H1 (cell line): ENCODE results near the gene PPP1R1A. TPM values are rescaled to one million over a fixed set of nuclear protein-coding genes. Genes with fewer than 3 reads are reported as not detected.

Experiments used
- CTCF ChIA-PET: fragments of 300-600 bp; sonication (Branson Sonifier 250); formaldehyde crosslinking; loops from one replicate; lab custom pipeline; 2021; ENCODE audit not compliant: partially characterized antibody; lab: Charles Lee
- POLR2A ChIA-PET: fragments of 300-600 bp; sonication (Branson Sonifier 250); formaldehyde crosslinking; loops from one replicate; lab custom pipeline; 2021; ENCODE audit warnings: inconsistent platforms; ENCODE audit not compliant: partially characterized antibody; lab: Charles Lee
- DNase-seq, 2 experiments: peaks; one replicate each; pipeline versions ENCODE4 v3.0.0 to v3.0.0-alpha.2; 2010 to 2022; ENCODE audit warnings: low spot score in 2 of 2, low read depth in 1 of 2, mixed read lengths in 1 of 2
- FAIRE-seq: peaks from 2 replicates; lab custom pipeline; 2011; peaks lifted over from hg19 to GRCh38; lab: Jason Lieb, UNC
- H2AFZ ChIP-seq: 2 replicates; pipeline ENCODE4 v1.8.1; 2012; ENCODE audit warnings: low read length, inconsistent platforms
- H2AK5ac ChIP-seq: 2 replicates; pipeline ENCODE4 v1.6.1; 2013; ENCODE audit warnings: low read depth, low read length
- H2BK120ac ChIP-seq: replicated peaks from 2 replicates; pipeline ENCODE3; 2013; ENCODE audit warnings: low read depth, low read length, inconsistent platforms
- H2BK12ac ChIP-seq: 2 replicates; pipeline ENCODE4 v1.6.1; 2013; ENCODE audit warnings: low read depth, low read length
- H2BK15ac ChIP-seq: 2 replicates; pipeline ENCODE4 v1.6.1; 2013; ENCODE audit warnings: low read length
- H2BK20ac ChIP-seq: 2 replicates; pipeline ENCODE4 v1.6.1; 2013; ENCODE audit warnings: low read length
- H2BK5ac ChIP-seq: 2 replicates; pipeline ENCODE4 v1.6.1; 2013; ENCODE audit warnings: low read depth, low read length
- H3K14ac ChIP-seq: 2 replicates; pipeline ENCODE4 v1.6.1; 2013; ENCODE audit warnings: inconsistent platforms; ENCODE audit not compliant: insufficient read length
- H3K18ac ChIP-seq: 2 replicates; pipeline ENCODE4 v1.6.1; 2013; ENCODE audit warnings: low read length; ENCODE audit errors: extremely low read depth
- H3K23ac ChIP-seq: 2 replicates; pipeline ENCODE4 v1.6.1; 2013; ENCODE audit warnings: inconsistent platforms; ENCODE audit not compliant: insufficient read length
- H3K23me2 ChIP-seq: 2 replicates; pipeline ENCODE4 v1.6.1; 2013; ENCODE audit warnings: low read depth, low read length
- H3K27ac ChIP-seq: 2 replicates; pipeline ENCODE4 v1.6.1; 2011; ENCODE audit warnings: low read depth, low read length, inconsistent platforms
- H3K27me3 ChIP-seq, 4 experiments: replicated peaks in 1 of 4; 1 replicate in 1 of 4; 2 replicates in 3 of 4; pipeline versions ENCODE4 v1.6.1 to v1.8.1; 2011 to 2013; ENCODE audit warnings: low read length in 3 of 4, mild to moderate bottlenecking in 3 of 4, inconsistent platforms in 2 of 4, mixed read lengths in 2 of 4, moderate library complexity in 1 of 4; ENCODE audit not compliant: control insufficient read depth in 3 of 4, insufficient read depth in 3 of 4; ENCODE audit errors: extremely low read depth in 1 of 4
- H3K36me3 ChIP-seq, 4 experiments: 2 replicates each; pipeline versions ENCODE4 v1.6.1 to v1.8.1; 2011 to 2013; ENCODE audit warnings: mild to moderate bottlenecking in 4 of 4, low read length in 3 of 4, moderate library complexity in 2 of 4, control low read depth in 1 of 4, inconsistent platforms in 1 of 4; ENCODE audit not compliant: insufficient read depth in 4 of 4, control insufficient read depth in 2 of 4
- H3K4ac ChIP-seq: replicated peaks from 2 replicates; pipeline ENCODE3; 2013; ENCODE audit warnings: low read length, low read depth, mixed read lengths, inconsistent platforms; ENCODE audit not compliant: insufficient read length
- H3K4me1 ChIP-seq, 4 experiments: replicated peaks in 1 of 4; 1 replicate in 1 of 4; 2 replicates in 3 of 4; pipeline versions ENCODE4 v1.6.1 to v1.8.1; 2011 to 2013; ENCODE audit warnings: low read length in 3 of 4, inconsistent platforms in 2 of 4, mixed read lengths in 1 of 4; ENCODE audit not compliant: insufficient read depth in 4 of 4, control insufficient read depth in 3 of 4
- H3K4me2 ChIP-seq, 2 experiments: 2 replicates each; pipeline versions ENCODE4 v1.6.1 to v1.8.1; 2011 to 2013; ENCODE audit warnings: low read depth in 2 of 2, low read length in 2 of 2, control low read depth in 1 of 2, inconsistent platforms in 1 of 2, mild to moderate bottlenecking in 1 of 2; ENCODE audit not compliant: insufficient read depth in 1 of 2
- H3K4me3 ChIP-seq, 4 experiments: fragments of 200-600, 300-600 bp in 1 of 4; sonication (generic), shearing (Covaris generic), sonication (Bioruptor Twin) in 1 of 4; 2 replicates each; pipeline versions ENCODE4 v1.5.1 to v1.8.1; 2011 to 2016; ENCODE audit warnings: low read length in 4 of 4, low read depth in 3 of 4, control low read depth in 2 of 4, inconsistent platforms in 2 of 4, mild to moderate bottlenecking in 2 of 4, mixed read lengths in 1 of 4, moderate library complexity in 1 of 4; ENCODE audit not compliant: insufficient read depth in 2 of 4; ENCODE audit errors: extremely low read depth in 1 of 4
- H3K56ac ChIP-seq: replicated peaks from 2 replicates; pipeline ENCODE3; 2013; ENCODE audit warnings: low read depth, mild to moderate bottlenecking, mixed read lengths, low read length, inconsistent platforms; ENCODE audit not compliant: insufficient read length
- H3K79me1 ChIP-seq: 2 replicates; pipeline ENCODE4 v1.6.1; 2013; ENCODE audit warnings: low read depth, low read length, control low read depth
- H3K79me2 ChIP-seq, 2 experiments: 2 replicates each; pipeline versions ENCODE4 v1.6.1 to v1.8.1; 2012 to 2013; ENCODE audit warnings: low read length in 2 of 2, mild to moderate bottlenecking in 2 of 2, inconsistent platforms in 1 of 2; ENCODE audit not compliant: insufficient read depth in 2 of 2, control insufficient read depth in 1 of 2
- H3K9ac ChIP-seq, 4 experiments: replicated peaks in 1 of 4; 1 replicate in 1 of 4; 2 replicates in 3 of 4; pipeline versions ENCODE4 v1.6.1 to v1.8.1; 2011 to 2013; ENCODE audit warnings: low read depth in 3 of 4, low read length in 3 of 4, control low read depth in 2 of 4, mild to moderate bottlenecking in 2 of 4, moderate library complexity in 2 of 4, inconsistent platforms in 1 of 4; ENCODE audit errors: extremely low read depth in 1 of 4
- H3K9me3 ChIP-seq, 2 experiments: 2 replicates each; pipeline versions ENCODE4 v1.6.1 to v1.8.1; 2012 to 2013; ENCODE audit warnings: mild to moderate bottlenecking in 2 of 2, moderate library complexity in 2 of 2, control low read depth in 1 of 2, inconsistent platforms in 1 of 2, low read depth in 1 of 2, low read length in 1 of 2, mixed read lengths in 1 of 2; ENCODE audit not compliant: insufficient read depth in 2 of 2
- H4K20me1 ChIP-seq, 2 experiments: replicated peaks in 1 of 2; 2 replicates each; pipeline versions ENCODE3 to v1.8.1; 2011 to 2013; ENCODE audit warnings: inconsistent platforms in 2 of 2, low read length in 2 of 2, mild to moderate bottlenecking in 1 of 2; ENCODE audit not compliant: insufficient read depth in 2 of 2, control insufficient read depth in 1 of 2
- H4K5ac ChIP-seq: 2 replicates; pipeline ENCODE4 v1.6.1; 2013; ENCODE audit warnings: low read length, low read depth, mixed read lengths, inconsistent platforms; ENCODE audit not compliant: insufficient read length
- H4K8ac ChIP-seq: 2 replicates; pipeline ENCODE4 v1.8.0; 2013; ENCODE audit warnings: mild to moderate bottlenecking, moderate library complexity, low read length, inconsistent platforms; ENCODE audit not compliant: insufficient read depth; ENCODE audit errors: extremely low read depth
- H4K91ac ChIP-seq: replicated peaks from 2 replicates; pipeline ENCODE3; 2013; ENCODE audit warnings: low read length, mixed read lengths, inconsistent platforms; ENCODE audit not compliant: insufficient read length
- ASH2L ChIP-seq: fragments of 200-600, 300-600 bp; sonication (generic); IDR thresholded peaks from one replicate; pipeline ENCODE4 v1.7.1; 2017; ENCODE audit warnings: low read length
- ATF3 ChIP-seq: IDR thresholded peaks from 2 replicates; pipeline ENCODE4 v1.6.1; 2011; ENCODE audit warnings: low read depth, mild to moderate bottlenecking, low read length; ENCODE audit not compliant: insufficient read depth
- CHD1 ChIP-seq: IDR thresholded peaks from 2 replicates; pipeline ENCODE4 v1.6.1; 2012; ENCODE audit warnings: low read depth, low read length, improper control_type of control experiment
- RXRA ChIP-seq: IDR thresholded peaks from 2 replicates; pipeline ENCODE4 v1.6.1; 2011; ENCODE audit warnings: low read depth, mild to moderate bottlenecking, low read length, moderate library complexity; ENCODE audit not compliant: insufficient read depth
- USF2 ChIP-seq: IDR thresholded peaks from 2 replicates; pipeline ENCODE4 v1.6.1; 2011; ENCODE audit warnings: low read length, improper control_type of control experiment
- WGBS, 2 experiments: shearing (Covaris generic) in 1 of 2; methylation state at CpG; one replicate each; pipeline versions ENCODE4 v1.1.6 to v1.1.7; 2013 to 2015; ENCODE audit warnings: low lambda C conversion rate in 2 of 2, mixed read lengths in 2 of 2, inconsistent platforms in 1 of 2, low coverage in 1 of 2, missing lambda C conversion rate in 1 of 2; ENCODE audit not compliant: insufficient replicate concordance in 2 of 2, insufficient coverage in 1 of 2, insufficient read length in 1 of 2; ENCODE audit errors: extremely low coverage in 1 of 2, missing lambda C conversion rate in 1 of 2; 5-methylcytosine and 5-hydroxymethylcytosine counted together
- polyA plus RNA-seq, 7 experiments: library from polyadenylated mRNA; depleted of rRNA in 3 of 7; stranded (reverse) in 5 of 7; unstranded in 2 of 7; fragments of >200 nt in 5 of 7; fragments of 200-250 nt in 2 of 7; gene quantifications; 1 replicate in 5 of 7; 2 replicates in 1 of 7; 4 replicates in 1 of 7; pipeline versions ENCODE4 v1.2.1 to v1.2.3, GENCODE V29; 2011 to 2013; ENCODE audit warnings: missing spikeins in 2 of 7, mixed read lengths in 2 of 7
- total RNA-seq: library from RNA; stranded (reverse); fragmentation: NEBNext Ultra II Directional; extraction: Animal tissue kit (Norgen Biotek cat#: 25700); gene quantifications from 2 replicates; pipeline ENCODE4 v1.2.1, GENCODE V29; 2021

Gene PPP1R1A
- total and polyA plus RNA-seq, 2 of the 8 experiments (the other 6 are each of a cell fraction or from before 2014, with no cell fraction given) = 5.8 to 13.1 TPM

GRCh38 chr12:54584128-54584527 lies 4.3 kb downstream of the PPP1R1A start:
- H2BK12ac ChIP-seq = no peak overlapping the region
- no peak overlapping the region for H2BK15ac ChIP-seq
- ChIA-PET POLR2A (interaction anchor here (0.8 kb wide), 1 partner anchor 18 kb away, joined by 3 read pairs; no protein-coding TSS in a partner anchor), CTCF (interaction anchor here (0.6 to 10.0 kb wide), 9 partner anchors 7 to 362 kb away, joined by 3 to 99 read pairs (median 5); partner anchors contain the start of gene PPP1R1A)
- H3K4me1 ChIP-seq = peaks cover 0 to 21% (median 12%) of the 10 kb centered on the region in 4 experiments; a peak in 6 of 7 replicates
- H3K23ac ChIP-seq = no peak overlapping the region
- no peak overlapping the region for H3K18ac ChIP-seq
- H4K91ac ChIP-seq = no peak overlapping the region
- no peak overlapping the region for H3K9ac ChIP-seq
- no peak overlapping the region for H2AK5ac ChIP-seq
- no peaks in the 10 kb centered on the region for H3K9me3 ChIP-seq
- H3K79me1 ChIP-seq = no peaks in the 10 kb centered on the region; the same call in 1 of the 2 replicates
- H3K23me2 ChIP-seq = peaks cover 7% of the 10 kb centered on the region; the same call in 1 of the 2 replicates
- peaks cover 0 to 22% (median 16%) of the 10 kb centered on the region in 4 experiments; a peak in 6 of 7 replicates for H3K27me3 ChIP-seq
- H2AFZ ChIP-seq = no peak overlapping the region
- H3K4me2 ChIP-seq = no peak overlapping the region
- H3K36me3 ChIP-seq = no peaks in the 10 kb centered on the region
- H2BK5ac ChIP-seq = no peak overlapping the region
- no peak overlapping the region for H3K4ac ChIP-seq
- DNase-seq (no peak), FAIRE-seq (no peak)
- H3K79me2 ChIP-seq = no peaks in the 10 kb centered on the region
- H2BK120ac ChIP-seq = no peak overlapping the region
- WGBS, 2 experiments = 91% methylated on average over 9 of the region's 9 CpGs; no CpG with 5 or more reads in 1 of the 2 experiments
- no peak overlapping the region for H4K8ac ChIP-seq
- no peak overlapping the region for H2BK20ac ChIP-seq
- H3K14ac ChIP-seq = no peak overlapping the region
- no peak overlapping the region for H4K5ac ChIP-seq
- H3K27ac ChIP-seq = no peak overlapping the region
- TF ChIP-seq CHD1 (no peak), ATF3 (no peak), ASH2L (no peak), RXRA (no peak), USF2 (no peak)
- no peak overlapping the region for H3K4me3 ChIP-seq
- no peak overlapping the region for H3K56ac ChIP-seq
- no peaks in the 10 kb centered on the region for H4K20me1 ChIP-seq
